BJ (cell line): Measurements from ENCODE around the gene DLX3. TPM values are rescaled to one million over a fixed set of nuclear protein-coding genes. Genes with fewer than 3 reads are reported as not detected.

ENCODE experiments used
- CTCF ChIA-PET: fragments of 350-600 bp; formaldehyde crosslinking; extraction: SDS; loops from one replicate; lab custom pipeline; 2021; ENCODE audit warnings: antibody characterized with exemption, inconsistent platforms; lab: Yijun Ruan, JAX
- POLR2A ChIA-PET: fragments of 300-600 bp; sonication (Branson Sonifier 250); formaldehyde crosslinking; extraction: SDS; loops from one replicate; lab custom pipeline; 2021; ENCODE audit warnings: antibody characterized with exemption; lab: Charles Lee
- DNase-seq: peaks from one replicate; pipeline ENCODE4 v3.0.0-alpha.2; 2011; ENCODE audit warnings: low read depth
- H3K27me3 ChIP-seq: 2 replicates; pipeline ENCODE4 v1.6.0; 2011; ENCODE audit warnings: low read length; ENCODE audit not compliant: control insufficient read depth, insufficient read depth
- H3K36me3 ChIP-seq: 2 replicates; pipeline ENCODE4 v1.5.1; 2011; ENCODE audit warnings: low read length; ENCODE audit not compliant: control insufficient read depth, insufficient read depth
- H3K4me3 ChIP-seq: 2 replicates; pipeline ENCODE4 v1.5.1; 2011; ENCODE audit warnings: low read depth, mild to moderate bottlenecking, control low read depth, low read length
- polyA plus RNA-seq: library from polyadenylated mRNA; depleted of rRNA; stranded (reverse); fragments of >200 nt; gene quantifications from 2 replicates; pipeline ENCODE4 v1.2.3, GENCODE V29; 2011
- TF ChIP-seq, protein P1 (sequence below): IDR thresholded peaks from 2 replicates; pipeline ENCODE4 v1.5.1; 2011; ENCODE audit warnings: low read depth, mild to moderate bottlenecking, control low read depth, inconsistent platforms, low read length, moderate library complexity; ENCODE audit not compliant: insufficient read depth

DLX3 gene
- polyA plus RNA-seq, 1 experiment: 0.06 TPM

DNA sequence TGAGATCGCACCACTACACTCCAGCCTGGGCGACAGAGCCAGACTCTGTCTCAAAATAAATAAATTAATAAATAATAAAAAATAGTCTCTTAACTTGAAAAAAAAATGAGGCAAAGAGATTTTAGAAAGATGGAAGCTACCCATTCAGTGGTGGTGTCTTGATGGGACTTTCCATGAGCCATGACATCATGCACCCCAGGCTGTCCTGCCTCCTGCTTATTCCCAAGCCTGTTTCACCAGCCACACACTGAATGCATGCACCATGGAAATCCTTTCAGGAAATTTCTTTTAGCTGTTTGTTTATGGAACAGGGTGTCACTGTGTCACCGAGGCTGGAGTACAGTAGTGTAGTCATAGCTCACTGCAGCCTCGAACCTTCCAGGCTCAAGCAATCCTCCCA lies 8.9 kb upstream of the DLX3 start:
- Histone ChIP-seq H3K4me3 (no peak overlapping the region), H3K27me3 (peaks cover 14% of the 10 kb centered on the region), H3K36me3 (no peaks in the 10 kb centered on the region)
- ChIA-PET POLR2A (no interaction called here), CTCF (interaction anchor here (0.8 to 1.7 kb wide), 2 partner anchors 83 to 433 kb away, joined by 4 to 5 read pairs; no protein-coding TSS in a partner anchor)
- TF ChIP-seq, protein P1, sequence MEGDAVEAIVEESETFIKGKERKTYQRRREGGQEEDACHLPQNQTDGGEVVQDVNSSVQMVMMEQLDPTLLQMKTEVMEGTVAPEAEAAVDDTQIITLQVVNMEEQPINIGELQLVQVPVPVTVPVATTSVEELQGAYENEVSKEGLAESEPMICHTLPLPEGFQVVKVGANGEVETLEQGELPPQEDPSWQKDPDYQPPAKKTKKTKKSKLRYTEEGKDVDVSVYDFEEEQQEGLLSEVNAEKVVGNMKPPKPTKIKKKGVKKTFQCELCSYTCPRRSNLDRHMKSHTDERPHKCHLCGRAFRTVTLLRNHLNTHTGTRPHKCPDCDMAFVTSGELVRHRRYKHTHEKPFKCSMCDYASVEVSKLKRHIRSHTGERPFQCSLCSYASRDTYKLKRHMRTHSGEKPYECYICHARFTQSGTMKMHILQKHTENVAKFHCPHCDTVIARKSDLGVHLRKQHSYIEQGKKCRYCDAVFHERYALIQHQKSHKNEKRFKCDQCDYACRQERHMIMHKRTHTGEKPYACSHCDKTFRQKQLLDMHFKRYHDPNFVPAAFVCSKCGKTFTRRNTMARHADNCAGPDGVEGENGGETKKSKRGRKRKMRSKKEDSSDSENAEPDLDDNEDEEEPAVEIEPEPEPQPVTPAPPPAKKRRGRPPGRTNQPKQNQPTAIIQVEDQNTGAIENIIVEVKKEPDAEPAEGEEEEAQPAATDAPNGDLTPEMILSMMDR: no peak
- no peak for DNase-seq

GRCh38 chr17:49998836-49999511 lies 4.0 kb upstream of the DLX3 start:
- Histone ChIP-seq H3K27me3 (peaks cover 33% of the 10 kb centered on the region), H3K36me3 (no peaks in the 10 kb centered on the region), H3K4me3 (no peak overlapping the region)
- TF ChIP-seq, protein P1: no peak
- ChIA-PET POLR2A (no interaction called here), CTCF (interaction anchor here (0.6 to 11.7 kb wide), 44 partner anchors 10 to 447 kb away, joined by 3 to 464 read pairs (median 6); partner anchors contain the start of genes NXPH3, SLC35B1 and TAC4)
- no peak for DNase-seq

GRCh38 chr17:49997773-49998703 lies 3.0 kb upstream of the DLX3 start:
- ChIA-PET POLR2A (no interaction called here), CTCF (interaction anchor here (0.6 to 11.7 kb wide), 60 partner anchors 8 to 446 kb away, joined by 3 to 464 read pairs (median 6); partner anchors contain the start of genes NXPH3, SLC35B1 and TAC4)
- peak; percentile 14 for DNase-seq
- no peaks in the 10 kb centered on the region for H3K36me3 ChIP-seq
- no peak overlapping the region for H3K4me3 ChIP-seq
- TF ChIP-seq, protein P1: peak; percentile 92
- H3K27me3 ChIP-seq: peaks cover 35% of the 10 kb centered on the region

DNA sequence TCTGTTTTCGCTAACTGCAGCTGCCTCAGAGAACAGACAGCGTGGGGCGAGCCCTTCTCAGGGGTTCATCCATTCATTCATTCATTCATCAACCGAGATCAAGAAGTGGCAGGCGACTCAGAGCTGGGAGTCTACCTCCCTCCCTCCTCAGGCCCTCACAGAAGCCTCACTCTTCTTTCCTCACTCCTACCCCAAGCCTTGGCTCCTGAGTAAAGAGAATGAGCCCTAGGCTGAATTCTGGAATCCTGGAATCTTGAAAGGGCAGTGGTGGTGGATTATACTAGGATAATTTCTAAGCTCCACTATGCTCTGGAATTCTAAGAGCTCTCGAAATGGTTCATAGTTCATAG lies 2.3 kb upstream of the DLX3 start:
- DNase-seq: no peak
- ChIA-PET POLR2A (no interaction called here), CTCF (interaction anchor here (0.7 to 11.7 kb wide), 46 partner anchors 8 to 440 kb away, joined by 3 to 464 read pairs (median 9); partner anchors contain the start of genes SLC35B1 and TAC4)
- H3K36me3 ChIP-seq: no peaks in the 10 kb centered on the region
- no peak overlapping the region for H3K4me3 ChIP-seq
- H3K27me3 ChIP-seq: peaks cover 39% of the 10 kb centered on the region
- TF ChIP-seq, protein P1: no peak
